Fibroblast of villous mesenchyme (primary cell): Measurements from ENCODE around the gene ATP1A4. TPM values are rescaled to one million over a fixed set of nuclear protein-coding genes. Genes with fewer than 3 reads are reported as not detected.

Experiments used
- DNase-seq: peaks from one replicate; pipeline ENCODE4 v3.0.0-alpha.2; 2010; ENCODE audit warnings: low read depth
- H3K4me3 ChIP-seq: 2 replicates; pipeline ENCODE4 v1.5.1; 2011; ENCODE audit warnings: low read depth, mild to moderate bottlenecking, low read length
- total RNA-seq: library from RNA; depleted of rRNA; stranded (reverse); fragments of >200 nt; gene quantifications from 2 replicates; pipeline ENCODE4 v1.2.3, GENCODE V29; 2012
- TF ChIP-seq, protein P1 (sequence below): IDR thresholded peaks from 2 replicates; pipeline ENCODE4 v1.5.1; 2012; ENCODE audit warnings: low read depth, mild to moderate bottlenecking, low read length; ENCODE audit not compliant: insufficient read depth

ATP1A4 gene
- total RNA-seq, 1 donor = not detected

- H3K4me3 ChIP-seq = no peak overlapping the region
- TF ChIP-seq, protein P1, sequence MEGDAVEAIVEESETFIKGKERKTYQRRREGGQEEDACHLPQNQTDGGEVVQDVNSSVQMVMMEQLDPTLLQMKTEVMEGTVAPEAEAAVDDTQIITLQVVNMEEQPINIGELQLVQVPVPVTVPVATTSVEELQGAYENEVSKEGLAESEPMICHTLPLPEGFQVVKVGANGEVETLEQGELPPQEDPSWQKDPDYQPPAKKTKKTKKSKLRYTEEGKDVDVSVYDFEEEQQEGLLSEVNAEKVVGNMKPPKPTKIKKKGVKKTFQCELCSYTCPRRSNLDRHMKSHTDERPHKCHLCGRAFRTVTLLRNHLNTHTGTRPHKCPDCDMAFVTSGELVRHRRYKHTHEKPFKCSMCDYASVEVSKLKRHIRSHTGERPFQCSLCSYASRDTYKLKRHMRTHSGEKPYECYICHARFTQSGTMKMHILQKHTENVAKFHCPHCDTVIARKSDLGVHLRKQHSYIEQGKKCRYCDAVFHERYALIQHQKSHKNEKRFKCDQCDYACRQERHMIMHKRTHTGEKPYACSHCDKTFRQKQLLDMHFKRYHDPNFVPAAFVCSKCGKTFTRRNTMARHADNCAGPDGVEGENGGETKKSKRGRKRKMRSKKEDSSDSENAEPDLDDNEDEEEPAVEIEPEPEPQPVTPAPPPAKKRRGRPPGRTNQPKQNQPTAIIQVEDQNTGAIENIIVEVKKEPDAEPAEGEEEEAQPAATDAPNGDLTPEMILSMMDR = peak; percentile 23
- peak; percentile 19 for DNase-seq
These were observed 12.2 kb downstream of the ATP1A4 start for GRCh38 chr1:160163615-160164014.

DNA sequence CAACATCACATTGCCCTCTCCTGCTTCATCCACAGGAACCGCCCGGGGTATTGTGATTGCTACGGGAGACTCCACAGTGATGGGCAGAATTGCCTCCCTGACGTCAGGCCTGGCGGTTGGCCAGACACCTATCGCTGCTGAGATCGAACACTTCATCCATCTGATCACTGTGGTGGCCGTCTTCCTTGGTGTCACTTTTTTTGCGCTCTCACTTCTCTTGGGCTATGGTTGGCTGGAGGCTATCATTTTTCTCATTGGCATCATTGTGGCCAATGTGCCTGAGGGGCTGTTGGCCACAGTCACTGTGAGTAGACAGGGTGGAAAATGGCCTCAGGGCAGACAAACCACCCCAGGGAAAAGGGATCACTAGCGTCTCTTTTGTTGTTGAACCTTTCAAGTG, 12.7 kb downstream of the ATP1A4 start:
- no peak for DNase-seq
- TF ChIP-seq, protein P1 = no peak
- no peak overlapping the region for H3K4me3 ChIP-seq

DNA sequence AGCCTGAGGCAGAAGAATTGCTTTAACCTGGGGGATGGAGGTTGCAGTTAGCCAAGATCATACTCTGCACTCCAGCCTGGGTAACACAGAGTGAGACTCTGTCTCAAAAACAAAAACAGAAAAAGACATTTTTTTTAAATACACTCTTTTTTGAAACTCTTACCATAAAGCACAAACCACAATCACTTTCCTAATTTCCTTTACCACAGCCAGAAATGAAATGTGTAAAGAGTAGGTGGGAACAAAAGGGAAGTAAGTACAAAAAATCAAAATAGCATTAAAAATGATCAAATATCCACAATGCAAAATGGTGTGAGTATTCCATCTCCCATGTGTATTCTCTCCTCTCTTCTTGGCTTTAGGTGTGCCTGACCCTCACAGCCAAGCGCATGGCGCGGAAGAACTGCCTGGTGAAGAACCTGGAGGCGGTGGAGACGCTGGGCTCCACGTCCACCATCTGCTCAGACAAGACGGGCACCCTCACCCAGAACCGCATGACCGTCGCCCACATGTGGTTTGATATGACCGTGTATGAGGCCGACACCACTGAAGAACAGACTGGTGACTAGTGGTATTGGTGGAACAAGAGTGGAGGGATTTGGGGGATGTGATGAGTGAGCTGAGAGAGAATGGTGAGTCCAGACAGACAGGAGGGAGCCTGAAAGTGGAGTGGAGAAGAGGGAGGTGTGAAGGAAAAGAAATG, 14.9 kb downstream of the ATP1A4 start:
- TF ChIP-seq, protein P1 = no peak
- no peak overlapping the region for H3K4me3 ChIP-seq

GRCh38 chr1:160167056-160167455, 15.7 kb downstream of the ATP1A4 start:
- H3K4me3 ChIP-seq = no peak overlapping the region
- no peak for DNase-seq
- TF ChIP-seq, protein P1 = no peak

More for the DNA sequence above, 14.9 kb downstream of the ATP1A4 start:
- no peak for DNase-seq

- no peak for DNase-seq
- H3K4me3 ChIP-seq = no peak overlapping the region
- TF ChIP-seq, protein P1 = no peak
These were observed 16.2 kb downstream of the ATP1A4 start for GRCh38 chr1:160167580-160167979.

DNA sequence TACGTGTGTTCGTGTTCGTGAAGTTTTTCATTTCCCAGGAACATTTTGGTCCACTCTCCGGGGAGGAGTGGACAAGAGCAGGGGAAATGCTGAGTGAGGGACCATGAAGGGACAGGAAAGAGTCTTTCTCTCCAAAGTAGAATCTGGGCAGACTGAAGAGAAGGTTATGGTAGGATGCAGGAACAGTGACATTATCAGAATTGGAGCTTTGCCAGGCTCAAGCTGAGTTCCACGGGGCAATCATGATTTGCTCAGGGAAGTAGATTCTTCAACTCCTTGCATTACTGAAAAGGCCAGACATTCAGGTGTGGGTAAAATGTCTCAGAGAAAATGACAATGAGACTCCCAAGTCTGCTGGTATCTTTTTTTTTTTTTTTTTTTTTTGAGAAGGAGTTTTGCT, 16.6 kb downstream of the ATP1A4 start:
- DNase-seq = no peak
- no peak overlapping the region for H3K4me3 ChIP-seq
- TF ChIP-seq, protein P1 = no peak
